HepG2 (cell line): ENCODE measurements around the gene IP6K1. TPM values are rescaled to one million over a fixed set of nuclear protein-coding genes. Genes with fewer than 3 reads are reported as not detected.
A peak's percentile ranks its signal among the peaks of the same experiment; 100 is the strongest.

Experiments
- ATAC-seq: fragments of 200-7000 bp; cut with Tn5 transposase; 3 replicates; pipeline ENCODE4 v1.9.1; 2020; ENCODE audit warnings: mild to moderate bottlenecking, moderate library complexity
- BruUV-seq: library from RNA; stranded (reverse); fragments of 400-500 nt; replicated peaks from 2 replicates; lab custom pipeline; 2021; lab: Mats Ljungman, UMichigan
- CTCF ChIA-PET: fragments of 300-600 bp; formaldehyde crosslinking; extraction: SDS; loops from one replicate; lab custom pipeline; 2021; ENCODE audit warnings: low total read pairs, inconsistent platforms, low intra/inter-chr PET ratio; lab: Yijun Ruan, JAX
- POLR2A ChIA-PET: fragments of 350-600 bp; sonication (Branson Sonifier 250); formaldehyde crosslinking; loops from one replicate; lab custom pipeline; 2020; ENCODE audit warnings: antibody characterized with exemption, inconsistent platforms; lab: Yijun Ruan, JAX
- DNase-seq: peaks from one replicate; pipeline ENCODE4 v3.0.0-alpha.2; 2015; ENCODE audit warnings: low spot score
- FAIRE-seq: peaks from 3 replicates; lab custom pipeline; 2011; peaks lifted over from hg19 to GRCh38; lab: Jason Lieb, UNC
- H2AFZ ChIP-seq: one replicate; pipeline ENCODE4 v1.6.1; 2011; ENCODE audit warnings: low read length, inconsistent platforms
- H3K27ac ChIP-seq: fragments of 300-600 bp; 3 replicates; pipeline ENCODE4 v1.8.0; 2011; ENCODE audit warnings: mixed run types, mild to moderate bottlenecking, mixed read lengths, low read length, inconsistent platforms; ENCODE audit not compliant: insufficient read depth; ENCODE audit errors: extremely low read length
- H3K27me3 ChIP-seq, 2 experiments: fragments of 200-600 bp in 1 of 2; 2 replicates in 1 of 2; 3 replicates in 1 of 2; pipeline versions ENCODE4 v1.6.0 to v1.8.0; 2011; ENCODE audit warnings: low read length in 2 of 2, mild to moderate bottlenecking in 2 of 2, moderate library complexity in 2 of 2, inconsistent platforms in 1 of 2; ENCODE audit not compliant: insufficient read depth in 2 of 2, control insufficient read depth in 1 of 2
- H3K36me3 ChIP-seq, 2 experiments: fragments of 200-600 bp in 1 of 2; replicated peaks in 1 of 2; 2 replicates in 1 of 2; 3 replicates in 1 of 2; pipeline versions ENCODE4 v1.5.1 to v1.8.0; 2011; ENCODE audit warnings: low read length in 2 of 2, inconsistent platforms in 1 of 2; ENCODE audit not compliant: insufficient read depth in 2 of 2, control insufficient read depth in 1 of 2
- H3K4me1 ChIP-seq: 2 replicates; pipeline ENCODE4 v1.5.1; 2012; ENCODE audit warnings: low read length, inconsistent platforms; ENCODE audit not compliant: insufficient read depth
- H3K4me2 ChIP-seq: 2 replicates; pipeline ENCODE4 v1.6.0; 2011; ENCODE audit warnings: low read depth, low read length, inconsistent platforms
- H3K4me3 ChIP-seq, 3 experiments: fragments of 200-600 bp in 1 of 3; sonication (generic), shearing (Covaris generic) in 1 of 3; replicated peaks in 1 of 3; 2 replicates each; pipeline ENCODE4 v1.5.1; 2011 to 2016; ENCODE audit warnings: low read length in 3 of 3, inconsistent platforms in 2 of 3, low read depth in 2 of 3, mild to moderate bottlenecking in 2 of 3, control low read depth in 1 of 3, mixed read lengths in 1 of 3; ENCODE audit not compliant: insufficient read depth in 1 of 3
- H3K79me2 ChIP-seq: one replicate; pipeline ENCODE4 v1.6.1; 2011; ENCODE audit warnings: low read length, inconsistent platforms; ENCODE audit not compliant: insufficient read depth
- H3K9ac ChIP-seq: 2 replicates; pipeline ENCODE4 v1.6.0; 2011; ENCODE audit warnings: mild to moderate bottlenecking, low read depth, low read length, inconsistent platforms; ENCODE audit not compliant: insufficient read depth
- H3K9me3 ChIP-seq: 2 replicates; pipeline ENCODE4 v1.5.1; 2012; ENCODE audit warnings: mild to moderate bottlenecking, low read length
- H4K20me1 ChIP-seq: 2 replicates; pipeline ENCODE4 v1.6.0; 2011; ENCODE audit warnings: inconsistent platforms, mild to moderate bottlenecking, low read length, moderate library complexity; ENCODE audit not compliant: insufficient read depth
- AGO2 ChIP-seq: fragments of 200-400 bp; formaldehyde crosslinking; optimal IDR thresholded peaks from 2 replicates; pipeline ENCODE3; 2017; ENCODE audit warnings: mild to moderate bottlenecking, low read depth, low read length, moderate library complexity
- ARID4A ChIP-seq: sonication (generic); formaldehyde crosslinking; IDR thresholded peaks from 2 replicates; pipeline ENCODE4 v1.5.0; 2020; ENCODE audit warnings: mild to moderate bottlenecking, missing genetic modification reagents, borderline replicate concordance
- ELK4 ChIP-seq: sonication (generic); formaldehyde crosslinking; IDR thresholded peaks from 2 replicates; pipeline ENCODE4 v1.9.0; 2021; ENCODE audit warnings: missing genetic modification reagents, borderline replicate concordance
- GFI1 ChIP-seq: sonication (generic); formaldehyde crosslinking; IDR thresholded peaks from 2 replicates; pipeline ENCODE4 v1.5.0; 2020; ENCODE audit warnings: missing genetic modification reagents, mild to moderate bottlenecking, borderline replicate concordance
- GPN1 ChIP-seq: sonication (generic); formaldehyde crosslinking; IDR thresholded peaks from 2 replicates; pipeline ENCODE4 v1.5.1; 2020; ENCODE audit warnings: missing genetic modification reagents, borderline replicate concordance
- ZC3H13 ChIP-seq: sonication (generic); formaldehyde crosslinking; IDR thresholded peaks from 2 replicates; pipeline ENCODE4 v1.8.1; 2023; ENCODE audit warnings: mild to moderate bottlenecking, missing genetic modification reagents, moderate library complexity
- ZNF687 ChIP-seq: sonication (generic); formaldehyde crosslinking; IDR thresholded peaks from 2 replicates; pipeline ENCODE4 v1.5.1; 2020; ENCODE audit warnings: mild to moderate bottlenecking, missing genetic modification reagents, moderate library complexity
- WGBS: methylation state at CpG from one replicate; pipeline ENCODE4 v1.1.6; 2017; ENCODE audit warnings: low lambda C conversion rate; 5-methylcytosine and 5-hydroxymethylcytosine counted together
- in situ Hi-C: cut with HindIII; loops from 2 replicates; pipeline ENCODE4 v1.10.0; 2017; ENCODE audit warnings: low pct_unique_long_range_greater_than_20kb; ENCODE audit not compliant: extremely low pct_ligation_motif_present
- intact Hi-C: fragments of 100-400 bp; cut with micrococcal nuclease; formaldehyde crosslinking; loops from one replicate; pipeline ENCODE4 v1.10.0; 2022; ENCODE audit not compliant: unreplicated experiment
- polyA plus RNA-seq, 8 experiments: library from polyadenylated mRNA; depleted of rRNA in 3 of 8; stranded (reverse) in 7 of 8; unstranded in 1 of 8; fragments of >200 nt; fragmentation: Illumina TruSeq in 4 of 8; extraction: Trizol in 4 of 8; gene quantifications; 2 replicates each; pipeline versions ENCODE4 v1.2.1 to v1.2.3, GENCODE V29; 2011 to 2016; ENCODE audit warnings: low read depth in 4 of 8, missing spikeins in 1 of 8, mixed read lengths in 1 of 8; ENCODE audit not compliant: insufficient read depth in 1 of 8
- total RNA-seq, 5 experiments: library from RNA; depleted of rRNA; stranded (reverse); fragments of >200 nt; fragmentation: Illumina TruSeq; extraction: Trizol; gene quantifications; 2 replicates each; pipeline ENCODE4 v1.2.3, GENCODE V29; 2016; ENCODE audit warnings: low read depth in 1 of 5

Gene IP6K1
- total and polyA plus RNA-seq, 2 of the 13 experiments (the other 11 are each of a cell fraction or from before 2014, with no cell fraction given) = 17.7 to 29.7 TPM

- CTCF ChIA-PET = no interaction called here
- FAIRE-seq (no peak), ATAC-seq (peak; percentile 42), DNase-seq (no peak)
- Histone ChIP-seq H3K27me3 (no peaks in the 10 kb centered on the region), H3K4me1 (peaks cover 23% of the 10 kb centered on the region), H4K20me1 (no peaks in the 10 kb centered on the region), H3K4me3 (no peak overlapping the region), H3K27ac (peak overlapping the region; percentile 40), H3K36me3 (peaks cover 0 to 10% of the 10 kb centered on the region in 2 experiments; a peak in 4 of 5 replicates), H2AFZ (no peak overlapping the region), H3K4me2 (0 out of 2 replicates have a peak overlapping the region, but pooled peaks have one; percentile 6), H3K9ac (no peak overlapping the region), H3K9me3 (no peaks in the 10 kb centered on the region), H3K79me2 (no peaks in the 10 kb centered on the region)
- in situ Hi-C loops = no loop called here
- WGBS = 56% methylated on average over 3 of the region's 7 CpGs
- POLR2A ChIA-PET = no interaction called here
- intact Hi-C loops = no loop called here
- TF ChIP-seq ZC3H13 (CRISPR knock-in tag) = 0 out of 2 replicates have a peak, but pooled peaks have one; percentile 40
- TF ChIP-seq ELK4 (CRISPR knock-in tag) = no peak
- TF ChIP-seq ARID4A (CRISPR knock-in tag) = 0 out of 2 replicates have a peak, but pooled peaks have one; percentile 4
- TF ChIP-seq AGO2 = peak; percentile 5
- peak; percentile 71; the same call in 1 of the 2 replicates for TF ChIP-seq GFI1 (CRISPR knock-in tag)
- TF ChIP-seq ZNF687 (CRISPR knock-in tag) = peak; percentile 38
- TF ChIP-seq GPN1 = no peak
- BruUV-seq = no TSS peak
These were observed 73.6 kb downstream of the IP6K1 start for GRCh38 chr3:49712631-49713317.
